HL-60/S4 treated with phorbol 12-myristate 13-acetate at 8.2 ng/mL for 4 days and 3 days (cell line): ENCODE data around the gene ANP32E.
"Not testable (repeated sequence)": the region's sequence is repeated elsewhere in the genome, so short reads cannot be mapped to it uniquely, and the experiment has no call there.

Experiments
- in situ Hi-C: fragments of 300-500 bp; cut with MboI; formaldehyde crosslinking; loops from 2 replicates; pipeline ENCODE4 v1.15.0; 2022; ENCODE audit warnings: low sequenced_read_pairs

The ANP32E gene

GRCh38 chr1:150214099-150214756, 21.7 kb downstream of the ANP32E start:
- in situ Hi-C loops = not testable (repeated sequence)

- in situ Hi-C loops = no loop called here
Observed at GRCh38 chr1:150213170-150214098, 22.5 kb downstream of the ANP32E start.

- in situ Hi-C loops = no loop called here
Observed at GRCh38 chr1:150212070-150212469, 23.8 kb downstream of the ANP32E start.

GRCh38 chr1:150210706-150211105, 25.2 kb downstream of the ANP32E start:
- in situ Hi-C loops = no loop called here

GRCh38 chr1:150210091-150210490, 25.8 kb downstream of the ANP32E start:
- in situ Hi-C loops = no loop called here

- in situ Hi-C loops = not testable (repeated sequence)
Observed at GRCh38 chr1:150208460-150208859, 27.5 kb downstream of the ANP32E start.

GRCh38 chr1:150207281-150207971, 28.5 kb downstream of the ANP32E start:
- in situ Hi-C loops = no loop called here

- in situ Hi-C loops = no loop called here
Observed at GRCh38 chr1:150196417-150196816, 39.5 kb downstream of the ANP32E start.

GRCh38 chr1:150194381-150195031, 41.4 kb downstream of the ANP32E start:
- in situ Hi-C loops = no loop called here

GRCh38 chr1:150192012-150192411, 43.9 kb downstream of the ANP32E start:
- in situ Hi-C loops = no loop called here

GRCh38 chr1:150187560-150187931, 48.4 kb downstream of the ANP32E start:
- in situ Hi-C loops = no loop called here

GRCh38 chr1:150186789-150187559, 48.9 kb downstream of the ANP32E start:
- in situ Hi-C loops = no loop called here

GRCh38 chr1:150186438-150186788, 49.5 kb downstream of the ANP32E start:
- in situ Hi-C loops = not testable (repeated sequence)

GRCh38 chr1:150185481-150185880, 50.4 kb downstream of the ANP32E start:
- in situ Hi-C loops = no loop called here

- in situ Hi-C loops = no loop called here
Observed at GRCh38 chr1:150183061-150183460, 52.9 kb downstream of the ANP32E start.

- in situ Hi-C loops = no loop called here
Observed at GRCh38 chr1:150182247-150182646, 53.7 kb downstream of the ANP32E start.

- in situ Hi-C loops = no loop called here
Observed at GRCh38 chr1:150180474-150180873, 55.4 kb downstream of the ANP32E start.

- in situ Hi-C loops = no loop called here
Observed at GRCh38 chr1:150179867-150180266, 56.0 kb downstream of the ANP32E start.

- in situ Hi-C loops = no loop called here
Observed at GRCh38 chr1:150178548-150178947, 57.4 kb downstream of the ANP32E start.

- in situ Hi-C loops = no loop called here
Observed at GRCh38 chr1:150176593-150176992, 59.3 kb downstream of the ANP32E start.
